Right lobe of liver (tissue), 6 donors: ENCODE measurements around the gene ZFP92. TPM values are rescaled to one million over a fixed set of nuclear protein-coding genes. Genes with fewer than 3 reads are reported as not detected.
A peak's percentile ranks its signal among the peaks of the same experiment; 100 is the strongest.

Experiments
- ATAC-seq, 4 donors: fragments of 200-7000 bp; cut with Tn5 transposase; one replicate each; pipeline ENCODE4 v1.9.1; 2020; ENCODE audit warnings: mild to moderate bottlenecking in 4 of 4, moderate library complexity in 4 of 4
- DNase-seq, 3 donors: peaks; one replicate each; pipeline ENCODE4 v3.0.0-alpha.2; 2020
- H3K27ac ChIP-seq, 3 donors: fragments of 200-600 bp; one replicate each; pipeline ENCODE4 v1.8.0; 2022
- H3K27me3 ChIP-seq, 2 donors: fragments of 200-600 bp; one replicate each; pipeline ENCODE4 v1.8.0; 2022
- H3K36me3 ChIP-seq, 4 donors: fragments of 200-600 bp; sonication (generic) in 1 of 4; one replicate each; pipeline versions ENCODE4 v1.5.1 to v1.8.0; 2017 to 2022; ENCODE audit warnings: control low read depth in 1 of 4
- H3K4me1 ChIP-seq, 4 donors: fragments of 200-600 bp; sonication (generic) in 1 of 4; one replicate each; pipeline versions ENCODE4 v1.5.1 to v1.8.0; 2017 to 2022; ENCODE audit warnings: control low read depth in 1 of 4
- H3K4me3 ChIP-seq, 3 donors: fragments of 200-600 bp; one replicate each; pipeline ENCODE4 v1.8.0; 2022
- H3K9me3 ChIP-seq, 4 donors: fragments of 200-600 bp; sonication (generic) in 1 of 4; one replicate each; pipeline versions ENCODE4 v1.5.1 to v1.8.0; 2017 to 2022; ENCODE audit warnings: control low read depth in 1 of 4
- CTCF ChIP-seq, 4 donors: fragments of 200-600 bp in 3 of 4; fragments of 450-650 bp in 1 of 4; IDR thresholded peaks; one replicate each; pipeline versions ENCODE4 v1.5.1 to v1.8.0; 2016 to 2022; ENCODE audit warnings: antibody characterized with exemption in 4 of 4, mild to moderate bottlenecking in 2 of 4
- POLR2A ChIP-seq: fragments of 450-650 bp; IDR thresholded peaks from one replicate; pipeline ENCODE4 v1.6.1; 2017; ENCODE audit warnings: antibody characterized with exemption, mild to moderate bottlenecking
- WGBS: methylation state at CpG from one replicate; pipeline ENCODE4 v1.1.6; 2018; ENCODE audit warnings: low coverage, low lambda C conversion rate; ENCODE audit not compliant: insufficient coverage; ENCODE audit errors: missing lambda C conversion rate; 5-methylcytosine and 5-hydroxymethylcytosine counted together
- intact Hi-C, 2 donors: fragments of 100-400 bp; cut with DNase I; formaldehyde crosslinking; loops; one replicate each; pipeline versions ENCODE4 v1.11.2 to v1.14.1; 2022
- total RNA-seq, 6 experiments: library from RNA; depleted of rRNA in 2 of 6; stranded (reverse); fragments of >200 nt in 2 of 6; fragmentation: NEBNext Ultra II Directional in 3 of 6; extraction: Animal tissue kit (Norgen Biotek cat#: 25700) in 3 of 6; gene quantifications; one replicate each; pipeline versions ENCODE4 v1.1.0 to v1.2.4, GENCODE V29; 2016 to 2023
- donor health status: DM: no; HTN: yes; CAD: no.
- donor health status: DM: no; HTN: no; CAD: no.
- donor health status: DM: no; HTN: no; CAD: no.
- donor health status: DM: no; HTN: yes; CAD: no.
- donor health status: DM: no; HTN: yes; CAD: no.

ZFP92 gene
- total RNA-seq, 6 experiments from 2014 or later, result 0.31 to 1.4 (median 0.41) TPM

- DNase-seq (no peak), ATAC-seq (no peak)
- TF ChIP-seq POLR2A (no peak), CTCF (IDR thresholded peaks at IDR 0.05) (no peak)
- H3K36me3 ChIP-seq, result no peaks in the 10 kb centered on the region
- H3K4me3 ChIP-seq, result no peak overlapping the region
- no peaks in the 10 kb centered on the region for H3K9me3 ChIP-seq
- no CpG with 5 or more reads among the region's 26 CpGs for WGBS
- intact Hi-C loops, result no loop called here
- no peaks in the 10 kb centered on the region for H3K4me1 ChIP-seq
- H3K27me3 ChIP-seq, result no peaks in the 10 kb centered on the region
- no peak overlapping the region for H3K27ac ChIP-seq
These were observed 14.7 kb upstream of the ZFP92 start for GRCh38 chrX:153396320-153397195.

GRCh38 chrX:153397256-153397960 lies 13.9 kb upstream of the ZFP92 start:
- Histone ChIP-seq H3K36me3 (no peaks in the 10 kb centered on the region), H3K9me3 (no peaks in the 10 kb centered on the region), H3K27ac (no peak overlapping the region), H3K27me3 (no peaks in the 10 kb centered on the region), H3K4me3 (no peak overlapping the region), H3K4me1 (no peaks in the 10 kb centered on the region)
- DNase-seq, result no peak
- TF ChIP-seq CTCF (IDR thresholded peaks at IDR 0.05) (no peak), POLR2A (no peak)
- intact Hi-C loops, result no loop called here
- 89% methylated on average over 5 of the region's 27 CpGs for WGBS
- no peak for ATAC-seq

- WGBS, result 83% methylated on average over 3 of the region's 17 CpGs
- no peaks in the 10 kb centered on the region for H3K27me3 ChIP-seq
- TF ChIP-seq POLR2A (no peak), CTCF (IDR thresholded peaks at IDR 0.05) (no peak)
These were observed 12.9 kb upstream of the ZFP92 start for GRCh38 chrX:153398275-153398960.

GRCh38 chrX:153400146-153401132 lies 10.8 kb upstream of the ZFP92 start:
- intact Hi-C loops, result no loop called here
- H3K36me3 ChIP-seq, result no peaks in the 10 kb centered on the region
- no peaks in the 10 kb centered on the region for H3K4me1 ChIP-seq
- DNase-seq, result no peak
- ATAC-seq, result peak in 3 of 4 donors; percentile 38 to 46 (median 40)
- TF ChIP-seq CTCF (IDR thresholded peaks at IDR 0.05) (peak; percentile 41 to 43 (median 42)), POLR2A (no peak)
- H3K9me3 ChIP-seq, result no peaks in the 10 kb centered on the region
- H3K4me3 ChIP-seq, result no peak overlapping the region
- H3K27me3 ChIP-seq, result no peaks in the 10 kb centered on the region
- H3K27ac ChIP-seq, result no peak overlapping the region
- 63% methylated on average over 20 of the region's 60 CpGs for WGBS

More at GRCh38 chrX:153398275-153398960, 12.9 kb upstream of the ZFP92 start:
- H3K27ac ChIP-seq, result no peak overlapping the region
- no peaks in the 10 kb centered on the region for H3K9me3 ChIP-seq
- ATAC-seq (no peak), DNase-seq (no peak)
- H3K36me3 ChIP-seq, result no peaks in the 10 kb centered on the region
- H3K4me3 ChIP-seq, result no peak overlapping the region
- intact Hi-C loops, result no loop called here
- no peaks in the 10 kb centered on the region for H3K4me1 ChIP-seq
